Measurements from ENCODE around the gene ITPR2. TPM values are rescaled to one million over a fixed set of nuclear protein-coding genes. Genes with fewer than 3 reads are reported as not detected.

ITPR2 gene
- total and polyA plus RNA-seq, 2 of the 13 experiments (the other 11 are each of a cell fraction or from before 2014, with no cell fraction given), result 31.9 to 81.9 TPM

DNA sequence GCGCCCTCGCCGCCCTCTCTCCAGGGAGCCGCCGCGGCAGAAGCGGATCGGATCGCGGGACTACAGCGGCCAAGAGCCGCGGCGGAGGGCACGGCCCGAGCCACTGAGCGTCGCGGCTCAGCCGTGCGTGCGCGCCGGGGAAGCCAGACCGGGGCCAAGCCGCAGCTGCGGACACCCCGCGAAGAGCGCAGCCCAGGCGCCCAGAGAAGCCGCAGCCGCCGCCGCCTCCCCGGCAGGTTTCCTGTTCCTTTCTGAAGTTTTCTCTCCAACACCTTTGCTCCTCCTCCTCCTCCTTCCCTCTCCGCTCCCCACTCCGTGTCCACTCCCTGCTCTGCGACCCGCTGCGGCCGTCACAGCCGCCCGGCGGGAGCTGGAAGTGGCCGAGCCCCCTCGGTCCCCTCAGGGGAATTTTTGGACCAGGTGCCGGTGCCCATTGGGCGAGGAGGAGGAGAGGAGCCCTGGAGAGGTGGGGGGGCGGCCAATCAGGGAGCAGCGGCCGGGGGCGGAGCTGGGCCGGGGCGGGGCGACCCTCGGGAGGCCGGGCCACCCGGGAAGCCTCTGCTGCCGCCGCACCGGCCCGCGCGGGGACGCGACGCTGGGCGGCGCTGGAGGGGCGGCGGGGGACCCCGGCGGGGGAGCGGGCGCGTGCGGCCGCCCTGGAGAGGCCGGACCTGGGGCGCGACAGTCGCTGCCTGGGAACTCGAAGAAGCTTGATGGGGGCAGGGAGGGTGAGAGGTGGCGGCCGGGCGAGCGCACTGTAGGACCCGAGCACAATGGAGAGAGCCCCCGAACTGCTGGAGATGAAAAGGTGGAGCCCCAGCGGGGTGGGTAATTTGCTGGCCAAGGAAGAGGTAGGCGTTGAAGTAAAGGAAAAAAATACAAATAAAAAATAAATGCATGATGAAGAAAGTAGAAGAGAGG lies at the start of gene ITPR2 (continued):
- TF ChIP-seq, protein P1, sequence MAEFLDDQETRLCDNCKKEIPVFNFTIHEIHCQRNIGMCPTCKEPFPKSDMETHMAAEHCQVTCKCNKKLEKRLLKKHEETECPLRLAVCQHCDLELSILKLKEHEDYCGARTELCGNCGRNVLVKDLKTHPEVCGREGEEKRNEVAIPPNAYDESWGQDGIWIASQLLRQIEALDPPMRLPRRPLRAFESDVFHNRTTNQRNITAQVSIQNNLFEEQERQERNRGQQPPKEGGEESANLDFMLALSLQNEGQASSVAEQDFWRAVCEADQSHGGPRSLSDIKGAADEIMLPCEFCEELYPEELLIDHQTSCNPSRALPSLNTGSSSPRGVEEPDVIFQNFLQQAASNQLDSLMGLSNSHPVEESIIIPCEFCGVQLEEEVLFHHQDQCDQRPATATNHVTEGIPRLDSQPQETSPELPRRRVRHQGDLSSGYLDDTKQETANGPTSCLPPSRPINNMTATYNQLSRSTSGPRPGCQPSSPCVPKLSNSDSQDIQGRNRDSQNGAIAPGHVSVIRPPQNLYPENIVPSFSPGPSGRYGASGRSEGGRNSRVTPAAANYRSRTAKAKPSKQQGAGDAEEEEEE (CRISPR knock-in tag; IDR thresholded peaks at IDR 0.05; ENCODE audit: borderline replicate concordance), result no peak
- TF ChIP-seq ZFP62 (CRISPR knock-in tag; IDR thresholded peaks at IDR 0.05) (no peak), MLLT10 (CRISPR knock-in tag; IDR thresholded peaks at IDR 0.05) (no peak), ZNF282 (IDR thresholded peaks at IDR 0.05; ENCODE audit: partially characterized antibody) (no peak), KDM6A (CRISPR knock-in tag; IDR thresholded peaks at IDR 0.05; ENCODE audit: low read depth) (no peak), ZNF841 (CRISPR knock-in tag; IDR thresholded peaks at IDR 0.05; ENCODE audit: borderline replicate concordance) (no peak), NFIC (IDR thresholded peaks at IDR 0.05; ENCODE audit: low read length) (no peak), TBL1XR1 (IDR thresholded peaks at IDR 0.05; ENCODE audit: borderline replicate concordance, low read length, partially characterized antibody) (no peak), RNF2 (conservative IDR thresholded peaks at IDR 0.05; ENCODE audit: low read depth) (no peak), ZNF672 (CRISPR knock-in tag; IDR thresholded peaks at IDR 0.05) (no peak), CENPT (CRISPR knock-in tag; IDR thresholded peaks at IDR 0.05; ENCODE audit: low read depth) (no peak), ZSCAN21 (CRISPR knock-in tag; IDR thresholded peaks at IDR 0.05; ENCODE audit: borderline replicate concordance) (no peak), ATF4 (CRISPR knock-in tag; IDR thresholded peaks at IDR 0.05) (peak in 1 of 2 experiments; percentile 49; a peak in 1 of 4 replicates), ATF2 (CRISPR knock-in tag; IDR thresholded peaks at IDR 0.05) (no peak; the same call in 1 of the 2 replicates), USF2 (IDR thresholded peaks at IDR 0.05; ENCODE audit: low read depth, low read length) (no peak), USF2 (CRISPR knock-in tag; IDR thresholded peaks at IDR 0.05; ENCODE audit: borderline replicate concordance) (no peak)
- TF ChIP-seq, protein P2, sequence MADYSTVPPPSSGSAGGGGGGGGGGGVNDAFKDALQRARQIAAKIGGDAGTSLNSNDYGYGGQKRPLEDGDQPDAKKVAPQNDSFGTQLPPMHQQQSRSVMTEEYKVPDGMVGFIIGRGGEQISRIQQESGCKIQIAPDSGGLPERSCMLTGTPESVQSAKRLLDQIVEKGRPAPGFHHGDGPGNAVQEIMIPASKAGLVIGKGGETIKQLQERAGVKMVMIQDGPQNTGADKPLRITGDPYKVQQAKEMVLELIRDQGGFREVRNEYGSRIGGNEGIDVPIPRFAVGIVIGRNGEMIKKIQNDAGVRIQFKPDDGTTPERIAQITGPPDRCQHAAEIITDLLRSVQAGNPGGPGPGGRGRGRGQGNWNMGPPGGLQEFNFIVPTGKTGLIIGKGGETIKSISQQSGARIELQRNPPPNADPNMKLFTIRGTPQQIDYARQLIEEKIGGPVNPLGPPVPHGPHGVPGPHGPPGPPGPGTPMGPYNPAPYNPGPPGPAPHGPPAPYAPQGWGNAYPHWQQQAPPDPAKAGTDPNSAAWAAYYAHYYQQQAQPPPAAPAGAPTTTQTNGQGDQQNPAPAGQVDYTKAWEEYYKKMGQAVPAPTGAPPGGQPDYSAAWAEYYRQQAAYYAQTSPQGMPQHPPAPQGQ (CRISPR knock-in tag; IDR thresholded peaks at IDR 0.05; ENCODE audit: borderline replicate concordance), result no peak
- TF ChIP-seq, protein P3, sequence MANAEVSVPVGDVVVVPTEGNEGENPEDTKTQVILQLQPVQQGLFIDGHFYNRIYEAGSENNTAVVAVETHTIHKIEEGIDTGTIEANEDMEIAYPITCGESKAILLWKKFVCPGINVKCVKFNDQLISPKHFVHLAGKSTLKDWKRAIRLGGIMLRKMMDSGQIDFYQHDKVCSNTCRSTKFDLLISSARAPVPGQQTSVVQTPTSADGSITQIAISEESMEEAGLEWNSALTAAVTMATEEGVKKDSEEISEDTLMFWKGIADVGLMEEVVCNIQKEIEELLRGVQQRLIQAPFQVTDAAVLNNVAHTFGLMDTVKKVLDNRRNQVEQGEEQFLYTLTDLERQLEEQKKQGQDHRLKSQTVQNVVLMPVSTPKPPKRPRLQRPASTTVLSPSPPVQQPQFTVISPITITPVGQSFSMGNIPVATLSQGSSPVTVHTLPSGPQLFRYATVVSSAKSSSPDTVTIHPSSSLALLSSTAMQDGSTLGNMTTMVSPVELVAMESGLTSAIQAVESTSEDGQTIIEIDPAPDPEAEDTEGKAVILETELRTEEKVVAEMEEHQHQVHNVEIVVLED (CRISPR knock-in tag; IDR thresholded peaks at IDR 0.05; ENCODE audit: borderline replicate concordance), result no peak
